ENCODE measurements around the gene SDF4. TPM values are rescaled to one million over a fixed set of nuclear protein-coding genes. Genes with fewer than 3 reads are reported as not detected.

SDF4 gene
- total and polyA plus RNA-seq, 2 of the 13 experiments (the other 11 are each of a cell fraction or from before 2014, with no cell fraction given), result 80.8 to 107 TPM

- TF ChIP-seq MYC (CRISPR knock-in tag; IDR thresholded peaks at IDR 0.05; ENCODE audit: borderline replicate concordance) (peak; percentile 79), TBP (CRISPR knock-in tag; IDR thresholded peaks at IDR 0.05) (no peak), ZNF749 (CRISPR knock-in tag; IDR thresholded peaks at IDR 0.05; ENCODE audit: borderline replicate concordance) (no peak; the same call in 1 of the 2 replicates), ARNTL (CRISPR knock-in tag; IDR thresholded peaks at IDR 0.05) (peak; percentile 72; the same call in 1 of the 2 replicates), MEIS2 (CRISPR knock-in tag; IDR thresholded peaks at IDR 0.05) (no peak; the same call in 1 of the 2 replicates), SATB2 (CRISPR knock-in tag; IDR thresholded peaks at IDR 0.05) (no peak), ATF7 (IDR thresholded peaks at IDR 0.05) (no peak), ATF7 (CRISPR knock-in tag; IDR thresholded peaks at IDR 0.05) (no peak), ZNF713 (CRISPR knock-in tag; IDR thresholded peaks at IDR 0.05) (no peak), KLF9 (CRISPR knock-in tag; IDR thresholded peaks at IDR 0.05; ENCODE audit: low read depth) (no peak), KLF11 (CRISPR knock-in tag; IDR thresholded peaks at IDR 0.05) (no peak), ZNF652 (CRISPR knock-in tag; IDR thresholded peaks at IDR 0.05; ENCODE audit: borderline replicate concordance, low read depth) (no peak), ASH2L (IDR thresholded peaks at IDR 0.05; ENCODE audit: insufficient read length, low read depth, low read length) (peak; percentile 72), ZNF512 (CRISPR knock-in tag; IDR thresholded peaks at IDR 0.05) (no peak), HDAC6 (IDR thresholded peaks at IDR 0.05; ENCODE audit: low read depth, low read length) (no peak), MAFK (conservative IDR thresholded peaks at IDR 0.05 in 1 of 2, IDR thresholded peaks at IDR 0.05 in 1 of 2; ENCODE audit: low read length in 2 of 2) (no peak), ZFP82 (CRISPR knock-in tag; IDR thresholded peaks at IDR 0.05; ENCODE audit: borderline replicate concordance) (no peak)
- TF ChIP-seq, protein P1, sequence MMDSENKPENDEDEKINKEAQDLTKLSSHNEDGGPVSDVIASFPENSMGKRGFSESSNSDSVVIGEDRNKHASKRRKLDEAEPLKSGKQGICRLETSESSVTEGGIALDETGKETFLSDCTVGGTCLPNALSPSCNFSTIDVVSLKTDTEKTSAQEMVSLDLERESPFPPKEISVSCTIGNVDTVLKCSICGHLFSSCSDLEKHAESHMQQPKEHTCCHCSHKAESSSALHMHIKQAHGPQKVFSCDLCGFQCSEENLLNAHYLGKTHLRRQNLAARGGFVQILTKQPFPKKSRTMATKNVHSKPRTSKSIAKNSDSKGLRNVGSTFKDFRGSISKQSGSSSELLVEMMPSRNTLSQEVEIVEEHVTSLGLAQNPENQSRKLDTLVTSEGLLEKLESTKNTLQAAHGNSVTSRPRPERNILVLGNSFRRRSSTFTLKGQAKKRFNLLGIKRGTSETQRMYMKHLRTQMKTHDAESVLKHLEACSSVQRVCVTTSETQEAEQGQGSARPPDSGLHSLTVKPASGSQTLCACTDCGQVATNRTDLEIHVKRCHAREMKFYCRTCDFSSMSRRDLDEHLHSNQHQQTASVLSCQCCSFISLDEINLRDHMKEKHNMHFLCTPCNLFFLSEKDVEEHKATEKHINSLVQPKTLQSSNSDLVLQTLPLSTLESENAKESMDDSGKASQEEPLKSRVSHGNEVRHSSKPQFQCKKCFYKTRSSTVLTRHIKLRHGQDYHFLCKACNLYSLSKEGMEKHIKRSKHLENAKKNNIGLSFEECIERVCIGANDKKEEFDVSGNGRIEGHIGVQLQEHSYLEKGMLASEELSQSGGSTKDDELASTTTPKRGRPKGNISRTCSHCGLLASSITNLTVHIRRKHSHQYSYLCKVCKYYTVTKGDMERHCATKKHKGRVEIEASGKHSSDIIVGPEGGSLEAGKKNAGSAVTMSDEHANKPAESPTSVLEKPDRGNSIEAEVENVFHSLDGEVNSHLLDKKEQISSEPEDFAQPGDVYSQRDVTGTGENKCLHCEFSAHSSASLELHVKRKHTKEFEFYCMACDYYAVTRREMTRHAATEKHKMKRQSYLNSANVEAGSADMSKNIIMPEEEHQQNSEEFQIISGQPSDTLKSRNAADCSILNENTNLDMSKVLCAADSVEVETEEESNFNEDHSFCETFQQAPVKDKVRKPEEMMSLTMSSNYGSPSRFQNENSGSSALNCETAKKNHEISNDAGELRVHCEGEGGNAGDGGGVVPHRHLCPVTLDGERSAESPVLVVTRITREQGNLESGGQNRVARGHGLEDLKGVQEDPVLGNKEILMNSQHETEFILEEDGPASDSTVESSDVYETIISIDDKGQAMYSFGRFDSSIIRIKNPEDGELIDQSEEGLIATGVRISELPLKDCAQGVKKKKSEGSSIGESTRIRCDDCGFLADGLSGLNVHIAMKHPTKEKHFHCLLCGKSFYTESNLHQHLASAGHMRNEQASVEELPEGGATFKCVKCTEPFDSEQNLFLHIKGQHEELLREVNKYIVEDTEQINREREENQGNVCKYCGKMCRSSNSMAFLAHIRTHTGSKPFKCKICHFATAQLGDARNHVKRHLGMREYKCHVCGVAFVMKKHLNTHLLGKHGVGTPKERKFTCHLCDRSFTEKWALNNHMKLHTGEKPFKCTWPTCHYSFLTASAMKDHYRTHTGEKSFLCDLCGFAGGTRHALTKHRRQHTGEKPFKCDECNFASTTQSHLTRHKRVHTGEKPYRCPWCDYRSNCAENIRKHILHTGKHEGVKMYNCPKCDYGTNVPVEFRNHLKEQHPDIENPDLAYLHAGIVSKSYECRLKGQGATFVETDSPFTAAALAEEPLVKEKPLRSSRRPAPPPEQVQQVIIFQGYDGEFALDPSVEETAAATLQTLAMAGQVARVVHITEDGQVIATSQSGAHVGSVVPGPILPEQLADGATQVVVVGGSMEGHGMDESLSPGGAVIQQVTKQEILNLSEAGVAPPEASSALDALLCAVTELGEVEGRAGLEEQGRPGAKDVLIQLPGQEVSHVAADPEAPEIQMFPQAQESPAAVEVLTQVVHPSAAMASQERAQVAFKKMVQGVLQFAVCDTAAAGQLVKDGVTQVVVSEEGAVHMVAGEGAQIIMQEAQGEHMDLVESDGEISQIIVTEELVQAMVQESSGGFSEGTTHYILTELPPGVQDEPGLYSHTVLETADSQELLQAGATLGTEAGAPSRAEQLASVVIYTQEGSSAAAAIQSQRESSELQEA (CRISPR knock-in tag; IDR thresholded peaks at IDR 0.05; ENCODE audit: not compliant biosample characterization), result peak; percentile 44
- TF ChIP-seq, protein P2, sequence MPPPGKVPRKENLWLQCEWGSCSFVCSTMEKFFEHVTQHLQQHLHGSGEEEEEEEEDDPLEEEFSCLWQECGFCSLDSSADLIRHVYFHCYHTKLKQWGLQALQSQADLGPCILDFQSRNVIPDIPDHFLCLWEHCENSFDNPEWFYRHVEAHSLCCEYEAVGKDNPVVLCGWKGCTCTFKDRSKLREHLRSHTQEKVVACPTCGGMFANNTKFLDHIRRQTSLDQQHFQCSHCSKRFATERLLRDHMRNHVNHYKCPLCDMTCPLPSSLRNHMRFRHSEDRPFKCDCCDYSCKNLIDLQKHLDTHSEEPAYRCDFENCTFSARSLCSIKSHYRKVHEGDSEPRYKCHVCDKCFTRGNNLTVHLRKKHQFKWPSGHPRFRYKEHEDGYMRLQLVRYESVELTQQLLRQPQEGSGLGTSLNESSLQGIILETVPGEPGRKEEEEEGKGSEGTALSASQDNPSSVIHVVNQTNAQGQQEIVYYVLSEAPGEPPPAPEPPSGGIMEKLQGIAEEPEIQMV (CRISPR knock-in tag; IDR thresholded peaks at IDR 0.05; ENCODE audit: low read depth), result peak; percentile 96
These were observed 41.9 kb upstream of the SDF4 start, which contains the start of gene UBE2J2 (continued) for GRCh38 chr1:1273512-1274298.
